DMS 273 (cell line): ENCODE data around the gene GCN1.
"Not testable (repeated sequence)": the region's sequence is repeated elsewhere in the genome, so short reads cannot be mapped to it uniquely, and the experiment has no call there.

Experiments used
- DNase-seq: peaks from one replicate; lab custom pipeline; 2025; ENCODE audit not compliant: unreplicated experiment; lab: John Stamatoyannopoulos, UW

The GCN1 gene

GRCh38 chr12:120213758-120214157 is 19.2 kb upstream of the GCN1 start:
- no peak for DNase-seq

- DNase-seq: not testable (repeated sequence)
These were observed 18.7 kb upstream of the GCN1 start for GRCh38 chr12:120213182-120213581.

DNA sequence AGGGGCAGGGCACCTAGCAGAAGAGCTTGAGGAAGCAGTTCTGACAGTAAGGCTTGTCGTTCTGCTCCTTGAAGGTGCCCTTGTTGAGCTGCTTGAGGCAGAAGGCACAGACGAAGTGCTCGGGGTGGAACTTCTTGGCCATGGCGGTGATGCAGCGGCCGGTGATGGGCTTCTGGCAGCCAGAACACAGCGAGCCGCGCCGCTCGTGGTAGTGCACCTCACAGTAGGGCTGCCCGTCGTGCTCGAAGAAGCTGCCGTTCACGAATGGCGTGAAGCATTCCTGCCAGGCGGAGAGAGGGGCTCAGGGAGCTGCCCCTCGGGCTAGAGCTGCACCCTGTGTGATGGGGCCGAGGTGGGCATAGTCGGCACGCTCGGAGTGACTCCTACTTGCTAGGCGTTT is 17.8 kb upstream of the GCN1 start:
- no peak for DNase-seq

GRCh38 chr12:120211904-120212283 is 17.4 kb upstream of the GCN1 start:
- DNase-seq: no peak

DNA sequence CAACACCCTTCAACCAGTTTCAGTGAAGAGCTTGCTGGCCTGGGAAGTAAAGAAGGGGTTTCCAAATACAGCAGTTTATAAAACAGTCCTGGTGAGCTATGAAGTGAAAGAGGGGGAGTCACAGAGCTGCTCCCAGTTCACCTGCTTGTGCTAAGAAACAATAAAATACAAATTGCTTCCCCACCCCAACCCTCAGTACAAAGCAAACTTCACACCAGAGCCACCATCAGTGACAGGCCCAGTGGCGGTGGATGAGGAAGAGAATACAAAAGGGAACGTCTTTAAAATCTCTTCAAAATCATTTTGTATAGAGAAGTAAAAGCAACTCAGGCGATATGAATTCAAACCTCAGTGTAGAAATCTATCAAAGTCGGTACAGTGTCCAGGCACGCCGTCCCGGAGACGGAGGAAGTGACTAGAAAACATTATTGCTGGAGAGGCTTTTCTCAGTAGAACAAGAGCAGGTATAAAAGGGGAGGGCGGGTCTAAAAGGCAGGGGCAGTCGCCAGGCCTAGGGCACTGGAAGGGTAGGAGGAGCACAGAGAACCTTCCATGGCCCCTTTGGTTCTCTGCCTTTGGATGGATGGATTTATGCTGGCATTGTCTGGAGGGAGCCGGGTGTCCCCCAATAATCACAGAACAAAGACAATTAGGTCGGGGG is 16.9 kb upstream of the GCN1 start:
- no peak for DNase-seq

GRCh38 chr12:120209851-120210250 is 15.3 kb upstream of the GCN1 start:
- DNase-seq: no peak

DNA sequence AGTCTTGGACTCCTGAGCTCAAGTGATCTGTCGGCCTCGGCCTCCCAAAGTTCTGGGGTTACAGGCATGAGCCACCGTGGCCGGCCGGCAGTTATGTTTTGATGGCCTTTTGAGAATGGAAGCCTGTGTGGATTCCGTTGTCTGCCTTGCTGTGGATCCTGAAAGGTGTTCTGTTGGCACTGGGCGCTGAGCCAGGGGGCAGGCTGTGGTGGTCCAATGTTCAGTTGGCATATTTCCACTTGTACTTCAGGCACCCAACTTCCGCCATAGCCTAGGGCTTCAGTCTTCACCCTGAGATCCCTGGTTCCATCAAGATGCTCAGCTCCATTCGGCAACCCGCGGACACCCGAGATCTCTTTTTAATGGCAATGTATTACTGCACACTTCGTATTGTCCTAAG is 12.7 kb upstream of the GCN1 start:
- no peak for DNase-seq

DNA sequence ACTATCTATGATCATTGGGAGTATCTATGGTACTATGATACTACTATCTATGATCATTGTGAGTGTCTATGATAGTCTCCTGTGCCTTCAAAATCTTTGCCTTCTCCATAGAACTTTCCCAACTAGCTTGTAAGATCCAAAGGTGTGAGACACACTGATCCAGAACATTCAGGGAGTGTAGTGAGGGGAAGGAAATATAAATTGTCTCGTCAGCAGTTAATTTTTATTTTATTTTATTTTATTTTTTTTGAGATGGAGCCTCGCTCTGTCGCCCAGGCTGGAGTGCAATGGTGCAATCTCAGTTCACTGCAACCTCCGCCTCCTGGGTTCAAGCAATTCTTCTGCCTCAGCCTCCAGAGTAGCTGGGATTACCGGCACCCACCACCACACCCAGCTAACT is 12.3 kb upstream of the GCN1 start:
- DNase-seq: not testable (repeated sequence)

GRCh38 chr12:120206228-120206627 is 11.7 kb upstream of the GCN1 start:
- no peak for DNase-seq

GRCh38 chr12:120204171-120204570 is 9.7 kb upstream of the GCN1 start:
- no peak for DNase-seq

GRCh38 chr12:120200364-120200800 is 5.9 kb upstream of the GCN1 start:
- no peak for DNase-seq

GRCh38 chr12:120199595-120200306 is 5.2 kb upstream of the GCN1 start:
- peak; percentile 34 for DNase-seq

DNA sequence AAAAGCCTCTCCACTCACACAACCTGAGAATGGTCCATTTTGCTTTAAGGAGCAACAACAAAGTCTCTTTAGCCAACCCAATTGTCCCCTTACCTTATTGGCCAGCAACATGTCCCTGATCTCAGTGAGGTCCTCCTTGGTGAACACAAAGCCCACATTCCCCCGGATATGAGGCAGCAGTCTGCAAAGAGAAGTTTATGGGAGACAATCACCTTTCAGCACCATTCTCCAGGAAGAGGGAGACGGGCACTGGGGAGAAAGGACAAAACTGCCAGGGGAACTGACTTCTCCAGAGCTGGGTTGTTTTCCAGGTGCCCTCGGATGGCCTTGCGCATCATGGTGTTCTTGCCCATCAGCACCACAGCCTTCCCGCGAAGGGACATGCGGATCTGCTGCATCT is 4.5 kb upstream of the GCN1 start:
- DNase-seq: no peak

DNA sequence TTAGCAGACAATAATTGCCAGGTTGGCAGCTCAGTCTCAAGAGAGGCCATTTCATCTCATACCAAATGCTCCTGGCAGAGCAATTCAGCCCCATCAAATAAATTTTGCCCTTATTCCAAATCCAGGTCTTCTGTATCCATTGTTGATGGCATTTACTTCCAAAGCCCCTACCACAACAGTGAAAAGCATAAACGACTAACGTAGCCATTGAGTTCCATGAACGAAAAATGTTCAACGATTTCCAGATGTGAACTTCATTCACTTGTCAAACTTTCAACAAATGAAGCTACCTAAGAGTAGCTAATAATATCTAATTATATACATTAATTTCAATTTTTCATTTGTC is 3.0 kb upstream of the GCN1 start:
- no peak for DNase-seq

DNA sequence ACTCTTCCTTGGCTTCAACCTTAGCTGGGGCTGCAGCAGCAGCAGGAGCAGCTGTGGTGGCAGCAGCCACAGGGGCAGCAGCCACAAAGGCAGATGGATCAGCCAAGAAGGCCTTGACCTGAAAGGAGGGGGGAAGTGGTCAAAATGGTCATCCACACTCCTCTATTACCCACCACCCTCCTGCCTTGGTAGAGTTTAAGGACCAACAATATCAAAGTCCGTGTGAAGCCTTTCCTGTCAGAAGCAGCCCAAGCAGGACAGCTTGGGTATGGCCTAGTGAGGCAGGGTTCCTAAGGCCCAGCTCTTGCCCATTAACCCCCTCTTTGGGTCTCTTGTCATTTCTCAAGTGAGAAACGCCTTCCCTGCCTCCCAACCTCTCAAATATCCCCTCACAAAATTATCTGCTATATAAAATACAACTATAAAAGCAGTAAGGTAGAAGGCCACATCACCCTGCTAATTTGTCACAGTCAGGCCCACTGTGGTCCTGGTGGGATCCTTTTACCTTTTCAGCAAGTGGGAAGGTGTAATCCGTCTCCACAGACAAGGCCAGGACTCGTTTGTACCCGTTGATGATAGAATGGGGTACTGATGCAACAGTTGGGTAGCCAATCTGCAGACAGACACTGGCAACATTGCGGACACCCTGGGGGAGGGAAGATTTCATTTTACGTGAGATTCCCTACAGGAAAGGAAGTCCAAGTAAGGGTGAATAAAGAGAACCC is 2.5 kb upstream of the GCN1 start:
- peak; percentile 47 for DNase-seq

DNA sequence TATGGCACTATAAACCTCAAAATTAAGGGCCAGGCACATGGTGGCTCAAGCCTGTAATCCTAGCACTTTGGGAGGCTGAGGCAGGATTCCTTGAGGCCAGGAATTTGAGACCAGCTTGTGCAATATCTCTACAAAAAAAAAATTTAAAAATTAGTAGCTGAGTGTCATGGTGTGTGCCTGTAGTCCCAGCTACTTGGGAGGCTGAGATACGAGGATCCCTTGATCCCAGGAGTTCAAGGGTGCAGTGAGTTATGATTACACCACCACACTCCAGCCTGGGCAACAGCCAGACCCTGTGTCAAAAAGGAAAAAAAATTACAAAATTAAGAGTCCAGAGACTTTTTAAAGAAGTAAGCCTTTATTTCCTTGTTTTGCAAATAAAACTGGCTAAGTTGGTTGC is 1.8 kb upstream of the GCN1 start:
- peak; percentile 52 for DNase-seq

- no peak for DNase-seq
These were observed 335 bp downstream of the GCN1 start for GRCh38 chr12:120194226-120194533.

- not testable (repeated sequence) for DNase-seq
These were observed 1.2 kb downstream of the GCN1 start for GRCh38 chr12:120193286-120193685.

GRCh38 chr12:120190985-120191480 is 3.5 kb downstream of the GCN1 start:
- no peak for DNase-seq

- DNase-seq: no peak
These were observed 4.1 kb downstream of the GCN1 start for GRCh38 chr12:120190386-120190785.

DNA sequence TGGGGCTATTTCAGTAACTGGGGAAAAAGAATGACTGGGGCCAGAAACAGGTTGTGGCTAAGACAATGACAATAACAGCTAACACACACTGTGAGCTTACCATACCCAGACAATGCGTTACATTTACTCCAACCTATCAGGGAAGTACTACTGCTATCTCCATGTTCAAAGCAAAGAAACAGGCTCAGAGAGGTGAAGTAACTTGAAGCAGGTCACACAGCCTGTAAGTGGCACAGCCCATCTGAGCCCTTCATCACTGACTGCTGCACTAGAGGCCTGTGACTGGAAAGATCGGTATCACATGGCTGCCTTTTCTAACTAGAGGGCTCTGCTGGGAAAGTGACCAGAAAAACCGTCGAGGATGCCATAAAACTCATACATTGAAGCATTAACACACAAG is 7.9 kb downstream of the GCN1 start:
- no peak for DNase-seq

DNA sequence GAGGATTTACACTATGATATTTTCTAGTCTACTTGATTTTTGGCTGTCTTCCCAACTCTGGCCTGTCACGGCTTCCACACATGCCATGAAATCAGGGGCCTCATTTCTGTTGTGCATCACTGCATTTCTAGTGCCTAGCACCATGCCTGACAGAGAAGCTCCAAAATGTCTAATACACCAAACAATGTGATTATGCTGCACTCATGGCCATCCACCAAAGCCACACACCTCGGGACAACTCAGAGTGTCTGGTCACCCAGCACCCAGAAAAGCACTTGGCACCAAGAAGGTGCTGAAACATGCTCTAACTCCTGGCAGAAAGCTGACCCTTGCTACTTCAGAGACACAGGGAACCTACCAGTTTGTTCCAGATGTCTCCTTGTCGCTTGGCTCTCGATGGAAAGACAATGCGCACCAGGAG is 11.3 kb downstream of the GCN1 start:
- no peak for DNase-seq
